Activated CD4-positive, alpha-beta T cell treated with anti-CD3 and anti-CD28 coated beads for 36 hours (primary cell): ENCODE data around the gene PCYOX1L. TPM values are rescaled to one million over a fixed set of nuclear protein-coding genes. Genes with fewer than 3 reads are reported as not detected.

Experiments
- ATAC-seq: fragments of 200-7000 bp; cut with Tn5 transposase; one replicate; pipeline ENCODE4 v1.10.0; 2021; ENCODE audit warnings: mild to moderate bottlenecking, moderate library complexity
- CTCF ChIA-PET: fragments of 350-600 bp; sonication (Branson Sonifier 250); formaldehyde crosslinking; loops from one replicate; lab custom pipeline; 2021; ENCODE audit warnings: antibody characterized with exemption; lab: Charles Lee
- POLR2A ChIA-PET: fragments of 350-600 bp; sonication (Branson Sonifier 250); formaldehyde crosslinking; loops from one replicate; lab custom pipeline; 2021; ENCODE audit warnings: antibody characterized with exemption, inconsistent platforms; lab: Charles Lee
- DNase-seq: peaks from one replicate; pipeline ENCODE4 v3.0.0-alpha.2; 2020
- H3K27ac Mint-ChIP-seq: one replicate; pipeline ENCODE4 v1.8.0; 2021; ENCODE audit warnings: mixed read lengths
- H3K27me3 Mint-ChIP-seq: one replicate; pipeline ENCODE4 v1.8.0; 2021; ENCODE audit warnings: mixed read lengths
- H3K36me3 Mint-ChIP-seq: one replicate; pipeline ENCODE4 v1.8.0; 2021; ENCODE audit warnings: low read depth, mixed read lengths
- H3K4me1 Mint-ChIP-seq: one replicate; pipeline ENCODE4 v1.8.0; 2021; ENCODE audit warnings: mixed read lengths
- H3K4me3 Mint-ChIP-seq: one replicate; pipeline ENCODE4 v1.8.0; 2021; ENCODE audit warnings: mild to moderate bottlenecking, moderate library complexity, mixed read lengths
- H3K9me3 Mint-ChIP-seq: one replicate; pipeline ENCODE4 v1.8.0; 2021; ENCODE audit warnings: low read depth, mixed read lengths
- intact Hi-C, 2 experiments: fragments of 100-400 bp; cut with DNase I in 1 of 2; cut with micrococcal nuclease in 1 of 2; formaldehyde crosslinking; loops; one replicate each; pipeline versions ENCODE4 v1.14.2 to v1.15.1; 2022 to 2024; cut with DNase I, micrococcal nuclease
- total RNA-seq, 2 experiments: library from RNA; stranded (reverse); gene quantifications; one replicate each; pipeline ENCODE4 v1.2.3, GENCODE V29; 2021

Gene PCYOX1L
- total RNA-seq, 2 experiments from 2014 or later: 17.5 to 18.8 TPM

GRCh38 chr5:149338364-149338763, 19.5 kb upstream of the PCYOX1L start:
- POLR2A ChIA-PET: no interaction called here
- DNase-seq: no peak
- Mint-ChIP-seq H3K27ac (no peak overlapping the region), H3K9me3 (no peaks in the 10 kb centered on the region), H3K4me3 (no peak overlapping the region), H3K36me3 (no peaks in the 10 kb centered on the region), H3K27me3 (peaks cover 2% of the 10 kb centered on the region), H3K4me1 (no peaks in the 10 kb centered on the region)
- ATAC-seq: no peak
- intact Hi-C loops: no loop called here
- CTCF ChIA-PET: interaction anchor here (0.8 kb wide), 1 partner anchor 31 kb away, joined by 3 read pairs; no protein-coding TSS in a partner anchor

- peaks cover 15% of the 10 kb centered on the region for H3K4me1 Mint-ChIP-seq
- no peak overlapping the region for H3K4me3 Mint-ChIP-seq
- ChIA-PET POLR2A (interaction anchor here (0.6 kb wide), 1 partner anchor 17 kb away, joined by 4 read pairs; the partner anchor contains the start of gene PCYOX1L), CTCF (interaction anchor here (1.0 to 1.7 kb wide), 4 partner anchors 23 to 32 kb away, joined by 4 read pairs; no protein-coding TSS in a partner anchor)
- H3K36me3 Mint-ChIP-seq: peaks cover 2% of the 10 kb centered on the region
- intact Hi-C loops: no loop called here
- no peak overlapping the region for H3K27ac Mint-ChIP-seq
- no peaks in the 10 kb centered on the region for H3K9me3 Mint-ChIP-seq
- DNase-seq: no peak
- peaks cover 2% of the 10 kb centered on the region for H3K27me3 Mint-ChIP-seq
- no peak for ATAC-seq
Observed at GRCh38 chr5:149340920-149341319, 16.9 kb upstream of the PCYOX1L start.

DNA sequence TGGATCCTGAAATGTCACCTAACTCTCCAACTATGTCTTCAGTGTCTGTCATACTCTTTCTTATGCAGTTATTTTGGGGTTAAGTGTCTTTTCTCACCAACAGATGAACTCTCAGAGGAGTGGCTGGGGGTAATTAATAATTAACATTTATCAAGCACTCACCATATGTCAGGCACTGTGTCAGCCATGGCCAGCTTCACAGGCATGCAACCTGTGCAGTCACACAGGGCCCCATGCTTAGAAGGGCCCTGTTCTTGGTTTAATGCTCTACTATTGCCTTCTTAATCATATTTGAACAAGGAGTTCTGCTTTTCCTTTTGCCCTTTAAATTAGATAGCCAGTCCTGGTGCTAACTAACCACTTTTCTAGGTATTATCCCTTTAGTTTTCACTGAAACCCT, 16.0 kb upstream of the PCYOX1L start:
- no peak overlapping the region for H3K27ac Mint-ChIP-seq
- H3K36me3 Mint-ChIP-seq: peaks cover 10% of the 10 kb centered on the region
- H3K4me1 Mint-ChIP-seq: peaks cover 16% of the 10 kb centered on the region
- H3K4me3 Mint-ChIP-seq: no peak overlapping the region
- no peak for ATAC-seq
- no peak for DNase-seq
- intact Hi-C loops: no loop called here
- H3K27me3 Mint-ChIP-seq: peaks cover 2% of the 10 kb centered on the region
- ChIA-PET CTCF (interaction anchor here (0.5 to 1.7 kb wide), 5 partner anchors 19 to 764 kb away, joined by 3 to 8 read pairs (median 4); no protein-coding TSS in a partner anchor), POLR2A (no interaction called here)
- no peaks in the 10 kb centered on the region for H3K9me3 Mint-ChIP-seq

DNA sequence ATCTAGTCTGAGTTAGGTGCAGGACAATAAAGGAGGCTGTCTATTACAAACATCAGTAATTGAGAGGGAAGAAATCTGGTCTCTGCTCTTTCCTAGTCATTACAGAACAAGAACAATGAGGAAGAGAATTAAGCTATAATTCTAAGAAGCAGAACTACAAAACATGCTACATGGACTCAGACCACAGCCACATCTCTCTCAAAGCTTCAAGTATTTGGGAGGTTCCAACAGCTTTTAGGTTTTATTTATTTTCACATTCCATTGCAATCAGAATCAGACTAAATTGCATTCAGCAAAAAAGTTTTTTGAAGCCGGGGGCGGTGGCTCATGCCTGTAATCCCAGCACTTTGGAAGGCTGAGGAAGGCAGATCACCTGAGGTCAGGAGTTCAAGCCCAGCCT, 13.7 kb upstream of the PCYOX1L start:
- DNase-seq: no peak
- H3K27ac Mint-ChIP-seq: peak overlapping the region; percentile 99
- intact Hi-C loops: no loop called here
- no peak for ATAC-seq
- no peaks in the 10 kb centered on the region for H3K27me3 Mint-ChIP-seq
- peak overlapping the region; percentile 96 for H3K4me3 Mint-ChIP-seq
- peaks cover 32% of the 10 kb centered on the region for H3K36me3 Mint-ChIP-seq
- POLR2A ChIA-PET: interaction anchor here (1.1 kb wide), 1 partner anchor 9 kb away, joined by 3 read pairs; no protein-coding TSS in a partner anchor
- H3K4me1 Mint-ChIP-seq: peaks cover 39% of the 10 kb centered on the region
- H3K9me3 Mint-ChIP-seq: no peaks in the 10 kb centered on the region
- CTCF ChIA-PET: interaction anchor here (0.9 to 3.2 kb wide), 5 partner anchors 13 to 218 kb away, joined by 3 to 11 read pairs (median 4); no protein-coding TSS in a partner anchor

- CTCF ChIA-PET: interaction anchor here (0.7 to 3.2 kb wide), 13 partner anchors 8 to 576 kb away, joined by 3 to 12 read pairs (median 4); partner anchors contain the start of genes CSNK1A1 and PCYOX1L
- H3K4me1 Mint-ChIP-seq: peaks cover 49% of the 10 kb centered on the region
- ATAC-seq (peak; percentile 89), DNase-seq (peak; percentile 97)
- peak within 1 kb of the TSS; percentile 99 for H3K27ac Mint-ChIP-seq
- POLR2A ChIA-PET: interaction anchor here (1.0 to 3.2 kb wide), 5 partner anchors 8 to 206 kb away, joined by 3 to 22 read pairs (median 6); partner anchors contain the start of genes CSNK1A1 and PCYOX1L
- intact Hi-C loops: loop anchor here (1.0 to 5.0 kb wide), 6 partner anchors 12 to 1012 kb away; partner anchors contain the start of genes CSNK1A1 (in 2 of the 2), FBXO38 (in 2 of the 2), HMGXB3 (in 1 of the 2) and TCOF1 (in 1 of the 2)
- peak within 1 kb of the TSS; percentile 96 for H3K4me3 Mint-ChIP-seq
- H3K9me3 Mint-ChIP-seq: no peaks in the 10 kb centered on the region
- peaks cover 44% of the 10 kb centered on the region for H3K36me3 Mint-ChIP-seq
- no peaks in the 10 kb centered on the region for H3K27me3 Mint-ChIP-seq
Observed at GRCh38 chr5:149345147-149345891, 12.5 kb upstream of the PCYOX1L start, which contains the start of gene GRPEL2. Gene GRPEL2, plus strand, starts transcription at chr5:149345499. Its CDS starts 41 bp downstream, at chr5:149345540.

DNA sequence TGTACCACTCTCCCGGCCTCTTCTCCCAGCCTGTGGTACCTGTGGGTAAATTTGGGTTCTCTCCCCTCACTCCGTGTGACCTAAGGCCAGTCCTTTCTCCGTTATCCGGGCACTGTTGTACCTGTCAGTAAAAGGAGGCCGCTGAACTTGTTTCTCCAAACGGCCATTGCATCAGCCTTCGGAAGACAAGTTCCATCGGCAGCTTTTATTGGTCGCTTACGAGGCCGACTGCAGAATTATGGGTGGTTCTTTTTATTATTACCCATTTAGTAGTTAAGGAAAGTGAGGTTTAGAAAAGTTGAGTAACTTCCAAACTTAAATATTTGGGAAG, 12.0 kb upstream of the PCYOX1L start:
- Mint-ChIP-seq H3K36me3 (peaks cover 49% of the 10 kb centered on the region), H3K27ac (peak overlapping the region; percentile 99), H3K4me3 (peak overlapping the region; percentile 96), H3K27me3 (no peaks in the 10 kb centered on the region), H3K9me3 (no peaks in the 10 kb centered on the region), H3K4me1 (peaks cover 55% of the 10 kb centered on the region)
- ChIA-PET CTCF (interaction anchor here (0.7 to 3.2 kb wide), 10 partner anchors 8 to 577 kb away, joined by 3 to 12 read pairs (median 5); partner anchors contain the start of genes CSNK1A1 and PCYOX1L), POLR2A (interaction anchor here (0.6 to 3.2 kb wide), 6 partner anchors 9 to 226 kb away, joined by 3 to 22 read pairs (median 6); partner anchors contain the start of genes CSNK1A1 and PCYOX1L)
- intact Hi-C loops: loop anchor here (1.0 to 5.0 kb wide), 6 partner anchors 11 to 1011 kb away; partner anchors contain the start of genes CSNK1A1 (in 2 of the 2), FBXO38 (in 2 of the 2), HMGXB3 (in 1 of the 2) and TCOF1 (in 1 of the 2)
- DNase-seq (peak; percentile 39), ATAC-seq (peak; percentile 6)

DNA sequence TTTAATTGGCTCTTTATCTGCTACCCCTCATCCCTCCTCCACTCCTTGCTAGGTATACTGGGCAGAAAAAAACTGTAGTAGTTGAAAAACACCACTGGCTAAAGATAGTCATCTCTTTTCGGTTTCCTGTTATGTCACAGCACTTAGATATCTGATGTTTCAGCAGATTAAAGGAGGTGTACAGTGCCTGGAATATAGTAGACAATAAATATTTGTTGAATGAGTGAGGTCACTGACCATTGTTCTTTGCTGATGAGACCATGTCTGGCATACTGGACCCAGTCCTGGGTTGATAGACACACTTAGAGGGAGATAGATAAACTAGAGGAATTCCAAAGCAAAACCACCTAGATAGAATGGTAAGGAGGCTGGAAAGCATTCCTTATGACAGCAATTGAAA, 9.3 kb upstream of the PCYOX1L start:
- ATAC-seq (peak; percentile 17), DNase-seq (no peak)
- Mint-ChIP-seq H3K27ac (peak overlapping the region; percentile 91), H3K4me1 (peaks cover 75% of the 10 kb centered on the region), H3K36me3 (peaks cover 72% of the 10 kb centered on the region), H3K27me3 (no peaks in the 10 kb centered on the region), H3K4me3 (peak overlapping the region; percentile 96), H3K9me3 (no peaks in the 10 kb centered on the region)
- POLR2A ChIA-PET: interaction anchor here (0.7 kb wide), 1 partner anchor 14 kb away, joined by 3 read pairs; no protein-coding TSS in a partner anchor
- intact Hi-C loops: loop anchor here in 1 of 2 experiments (5.0 kb wide), 2 partner anchors 966 to 1009 kb away; partner anchors contain the start of genes FBXO38 and TCOF1
- CTCF ChIA-PET: interaction anchor here (2.6 kb wide), 1 partner anchor 9 kb away, joined by 7 read pairs; the partner anchor contains the start of gene PCYOX1L

- no peak overlapping the region for H3K4me3 Mint-ChIP-seq
- no peak for ATAC-seq
- ChIA-PET POLR2A (interaction anchor here (0.7 to 1.1 kb wide), 2 partner anchors 9 to 15 kb away, joined by 3 to 4 read pairs; partner anchors contain the start of gene PCYOX1L), CTCF (interaction anchor here (2.6 kb wide), 1 partner anchor 8 kb away, joined by 7 read pairs; the partner anchor contains the start of gene PCYOX1L)
- intact Hi-C loops: loop anchor here in 1 of 2 experiments (5.0 kb wide), 2 partner anchors 967 to 1008 kb away; partner anchors contain the start of genes FBXO38 and TCOF1
- H3K36me3 Mint-ChIP-seq: peaks cover 78% of the 10 kb centered on the region
- DNase-seq: no peak
- H3K9me3 Mint-ChIP-seq: no peaks in the 10 kb centered on the region
- peaks cover 73% of the 10 kb centered on the region for H3K4me1 Mint-ChIP-seq
- peak overlapping the region; percentile 91 for H3K27ac Mint-ChIP-seq
- H3K27me3 Mint-ChIP-seq: no peaks in the 10 kb centered on the region
Observed at GRCh38 chr5:149349382-149349781, 8.5 kb upstream of the PCYOX1L start.

- ATAC-seq (no peak), DNase-seq (no peak)
- Mint-ChIP-seq H3K36me3 (peaks cover 86% of the 10 kb centered on the region), H3K27ac (peak overlapping the region; percentile 47), H3K4me3 (no peak overlapping the region), H3K9me3 (no peaks in the 10 kb centered on the region), H3K27me3 (no peaks in the 10 kb centered on the region), H3K4me1 (peaks cover 84% of the 10 kb centered on the region)
- ChIA-PET POLR2A (no interaction called here), CTCF (interaction anchor here (0.9 to 7.8 kb wide), 3 partner anchors 14 to 35 kb away, joined by 3 to 84 read pairs (median 4); no protein-coding TSS in a partner anchor)
- intact Hi-C loops: no loop called here
Observed at GRCh38 chr5:149352169-149352568, 5.7 kb upstream of the PCYOX1L start.

DNA sequence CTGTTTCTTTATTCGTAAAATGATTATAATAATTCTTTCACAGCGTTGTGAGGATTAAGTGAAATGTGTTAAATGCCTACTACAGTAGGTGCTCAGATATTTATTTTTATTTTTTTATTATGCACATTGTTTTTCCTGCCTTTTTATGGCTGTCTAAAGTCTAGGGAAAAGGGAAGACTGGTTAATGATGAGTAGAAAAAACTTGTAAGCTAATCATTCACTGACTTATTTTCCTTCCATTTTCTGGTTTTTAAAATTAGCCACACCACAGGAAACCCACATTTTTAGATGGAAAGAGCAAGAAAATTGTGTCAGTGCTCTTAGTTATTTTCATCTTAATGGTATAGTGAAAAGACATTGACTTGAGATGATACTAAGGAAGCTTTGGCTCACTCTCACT, 3.9 kb upstream of the PCYOX1L start:
- H3K4me3 Mint-ChIP-seq: no peak overlapping the region
- H3K27ac Mint-ChIP-seq: peak overlapping the region; percentile 24
- CTCF ChIA-PET: interaction anchor here (0.8 to 7.8 kb wide), 4 partner anchors 8 to 222 kb away, joined by 3 to 84 read pairs (median 6); partner anchors contain the start of gene GRPEL2

More for the DNA sequence above, 3.9 kb upstream of the PCYOX1L start:
- Mint-ChIP-seq H3K9me3 (no peaks in the 10 kb centered on the region), H3K27me3 (no peaks in the 10 kb centered on the region), H3K4me1 (peaks cover 79% of the 10 kb centered on the region), H3K36me3 (peaks cover 69% of the 10 kb centered on the region)
- POLR2A ChIA-PET: interaction anchor here (0.5 kb wide), 1 partner anchor 391 kb away, joined by 8 read pairs; no protein-coding TSS in a partner anchor
- DNase-seq (no peak), ATAC-seq (no peak)
- intact Hi-C loops: no loop called here
